WTC11 (cell line): ENCODE data around the gene FBXO3.

Experiments
- CTCF ChIP-seq: fragments of 200-600 bp; IDR thresholded peaks from 2 replicates; pipeline ENCODE4 v1.8.0; 2022; ENCODE audit warnings: antibody characterized with exemption
- E2F1 ChIP-seq: sonication (generic); formaldehyde crosslinking; IDR thresholded peaks from 2 replicates; pipeline ENCODE4 v1.8.0; 2022; ENCODE audit warnings: mild to moderate bottlenecking, missing genetic modification reagents
- E2F4 ChIP-seq: sonication (generic); formaldehyde crosslinking; IDR thresholded peaks from 2 replicates; pipeline ENCODE4 v1.8.1; 2022; ENCODE audit warnings: low read depth, mild to moderate bottlenecking, moderate library complexity, missing genetic modification reagents, borderline replicate concordance
- NFE2L1 ChIP-seq: sonication (generic); formaldehyde crosslinking; IDR thresholded peaks from 2 replicates; pipeline ENCODE4 v1.8.1; 2023; ENCODE audit warnings: missing genetic modification reagents
- NFYB ChIP-seq: sonication (generic); formaldehyde crosslinking; conservative IDR thresholded peaks from 2 replicates; pipeline ENCODE4 v1.8.0; 2022; ENCODE audit warnings: low read depth, missing genetic modification reagents
- PREB ChIP-seq: sonication (generic); formaldehyde crosslinking; IDR thresholded peaks from 2 replicates; pipeline ENCODE4 v1.8.1; 2022; ENCODE audit warnings: mild to moderate bottlenecking, missing genetic modification reagents, moderate library complexity, borderline replicate concordance
- SMAD4 ChIP-seq: sonication (generic); formaldehyde crosslinking; IDR thresholded peaks from 2 replicates; pipeline ENCODE4 v1.8.0; 2022; ENCODE audit warnings: mild to moderate bottlenecking, missing genetic modification reagents

- no peak for TF ChIP-seq PREB (CRISPR knock-in tag)
- no peak for TF ChIP-seq CTCF
- no peak for TF ChIP-seq NFE2L1 (CRISPR knock-in tag)
- TF ChIP-seq NFYB, result no peak
- no peak for TF ChIP-seq E2F4
- TF ChIP-seq E2F1, result no peak
- no peak for TF ChIP-seq SMAD4 (CRISPR knock-in tag)
Observed at GRCh38 chr11:33801821-33802193, 27.5 kb upstream of the FBXO3 start.
